Adrenal gland (tissue), 12 donors: ENCODE results near the gene MRC2. TPM values are rescaled to one million over a fixed set of nuclear protein-coding genes. Genes with fewer than 3 reads are reported as not detected.

Experiments used
- DNase-seq, 7 donors: peaks; one replicate each; pipeline ENCODE4 v3.0.0-alpha.2; 2019 to 2020
- H3K27ac ChIP-seq, 5 donors: fragments of 200-600 bp; sonication (generic) in 4 of 5; 1 replicate in 3 of 5; 2 replicates in 2 of 5; pipeline versions ENCODE4 v1.5.1 to v1.8.0; 2016 to 2020; ENCODE audit warnings: mild to moderate bottlenecking in 1 of 5
- H3K27me3 ChIP-seq: fragments of 200-600 bp; 2 replicates; pipeline ENCODE4 v1.8.0; 2021
- H3K36me3 ChIP-seq, 2 donors: fragments of 200-600 bp; replicated peaks in 1 of 2; 1 replicate in 1 of 2; 2 replicates in 1 of 2; pipeline versions ENCODE4 v1.5.1 to v1.8.0; 2018 to 2022
- H3K4me1 ChIP-seq, 2 donors: fragments of 200-600 bp; replicated peaks in 1 of 2; 1 replicate in 1 of 2; 2 replicates in 1 of 2; pipeline versions ENCODE4 v1.5.1 to v1.8.0; 2018 to 2021
- H3K4me3 ChIP-seq, 4 donors: fragments of 200-600 bp; sonication (generic) in 3 of 4; one replicate each; pipeline ENCODE4 v1.5.1; 2016 to 2018
- H3K9me3 ChIP-seq, 3 donors: fragments of 200-600 bp; sonication (generic) in 1 of 3; replicated peaks in 1 of 3; 1 replicate in 2 of 3; 2 replicates in 1 of 3; pipeline versions ENCODE4 v1.5.1 to v1.8.0; 2016 to 2021
- POLR2A ChIP-seq, 2 donors: fragments of 450-650 bp; IDR thresholded peaks; one replicate each; pipeline ENCODE4 v1.6.1; 2017; ENCODE audit warnings: antibody characterized with exemption in 2 of 2, mild to moderate bottlenecking in 2 of 2, moderate library complexity in 1 of 2
- WGBS, 4 donors: extraction: QIAGEN DNeasy Blood & Tissue Kit in 2 of 4; methylation state at CpG; one replicate each; pipeline versions ENCODE4 v1.1.5 to v1.1.7; 2013 to 2017; 5-methylcytosine and 5-hydroxymethylcytosine counted together
- intact Hi-C, 2 donors: fragments of 100-400 bp; cut with DNase I; formaldehyde crosslinking; loops; one replicate each; pipeline versions ENCODE4 v1.14.1 to v1.15.0; 2022 to 2023
- polyA plus RNA-seq, 3 donors: library from polyadenylated mRNA; stranded (reverse); fragments of 200-250 nt in 2 of 3; fragments of 350-450 nt in 1 of 3; fragmentation: Illumina TruSeq in 1 of 3; extraction: RNeasy Lipid Tissue Mini Kit (QIAGEN cat#74804) in 1 of 3; gene quantifications; one replicate each; pipeline ENCODE4 v1.2.3, GENCODE V29; 2013 to 2014
- total RNA-seq, 9 donors: library from RNA; depleted of rRNA in 4 of 9; stranded (reverse); fragments of >200 nt in 4 of 9; fragments of 120-200 nt in 1 of 9; fragmentation: NEBNext Ultra II Directional in 1 of 9; extraction: Animal tissue kit (Norgen Biotek cat#: 25700) in 1 of 9; gene quantifications; one replicate each; pipeline versions ENCODE4 v1.1.0 to v1.2.4, GENCODE V29; 2013 to 2023
- TF ChIP-seq, protein P1 (sequence below), 6 experiments: fragments of 450-650 bp in 4 of 6; fragments of 200-600 bp in 2 of 6; sonication (generic) in 1 of 6; IDR thresholded peaks; 1 replicate in 5 of 6; 2 replicates in 1 of 6; pipeline versions ENCODE4 v1.5.1 to v1.8.0; 2016 to 2021; ENCODE audit warnings: antibody characterized with exemption in 6 of 6, mild to moderate bottlenecking in 2 of 6, moderate library complexity in 1 of 6
- donor health status: healthy with polysubstance abuse.
- donor health status: Bipolar disorder and iron deficiency.
- donor health status: DM: yes; HTN: yes; CAD: no.
- donor health status: DM: no; HTN: no; CAD: no.
- donor health status: DM: no; HTN: no; CAD: no.
- donor health status: DM: yes; HTN: yes; CAD: no.

The MRC2 gene
- total and polyA plus RNA-seq, 12 donors: 5.2 to 68.3 (median 29.6) TPM

DNA sequence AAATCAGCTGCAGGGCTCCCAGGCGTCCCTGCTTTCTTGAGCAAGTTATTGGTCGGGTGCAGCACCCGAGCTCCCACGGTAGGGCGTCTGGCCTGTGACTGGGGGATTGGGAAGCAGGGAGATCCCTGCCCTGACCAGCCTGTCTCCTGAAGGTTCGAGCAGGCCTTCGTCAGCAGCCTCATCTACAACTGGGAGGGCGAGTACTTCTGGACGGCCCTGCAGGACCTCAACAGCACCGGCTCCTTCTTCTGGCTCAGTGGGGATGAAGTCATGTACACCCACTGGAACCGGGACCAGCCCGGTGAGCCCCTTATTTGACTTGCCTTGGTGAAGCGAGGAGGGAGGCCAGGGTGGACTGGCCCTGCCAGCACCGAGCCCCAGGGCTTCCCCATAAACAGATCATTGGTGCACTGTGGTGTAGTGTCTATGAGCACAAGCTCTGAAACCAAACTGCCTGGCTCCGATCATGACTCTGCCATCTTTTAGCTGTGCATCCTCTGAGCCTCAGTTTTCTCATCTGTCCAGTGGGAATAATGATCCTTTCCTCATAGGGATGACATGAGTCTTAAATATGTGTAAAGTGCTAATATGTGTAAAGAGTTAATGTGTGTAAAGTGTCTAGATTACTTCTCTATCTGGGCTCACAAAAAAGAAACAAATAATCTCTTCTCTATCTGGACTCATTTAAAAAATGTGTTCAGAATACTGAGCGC lies 48.9 kb downstream of the MRC2 start:
- Histone ChIP-seq H3K36me3 (no peaks in the 10 kb centered on the region), H3K9me3 (no peaks in the 10 kb centered on the region), H3K4me3 (no peak overlapping the region), H3K27ac (no peak overlapping the region), H3K27me3 (no peaks in the 10 kb centered on the region), H3K4me1 (no peaks in the 10 kb centered on the region)
- 79 to 93% (median 89%) methylated on average over 6 to 16 of the region's 16 CpGs for WGBS, 4 donors
- TF ChIP-seq POLR2A (IDR thresholded peaks at IDR 0.05): no peak
- TF ChIP-seq, protein P1, sequence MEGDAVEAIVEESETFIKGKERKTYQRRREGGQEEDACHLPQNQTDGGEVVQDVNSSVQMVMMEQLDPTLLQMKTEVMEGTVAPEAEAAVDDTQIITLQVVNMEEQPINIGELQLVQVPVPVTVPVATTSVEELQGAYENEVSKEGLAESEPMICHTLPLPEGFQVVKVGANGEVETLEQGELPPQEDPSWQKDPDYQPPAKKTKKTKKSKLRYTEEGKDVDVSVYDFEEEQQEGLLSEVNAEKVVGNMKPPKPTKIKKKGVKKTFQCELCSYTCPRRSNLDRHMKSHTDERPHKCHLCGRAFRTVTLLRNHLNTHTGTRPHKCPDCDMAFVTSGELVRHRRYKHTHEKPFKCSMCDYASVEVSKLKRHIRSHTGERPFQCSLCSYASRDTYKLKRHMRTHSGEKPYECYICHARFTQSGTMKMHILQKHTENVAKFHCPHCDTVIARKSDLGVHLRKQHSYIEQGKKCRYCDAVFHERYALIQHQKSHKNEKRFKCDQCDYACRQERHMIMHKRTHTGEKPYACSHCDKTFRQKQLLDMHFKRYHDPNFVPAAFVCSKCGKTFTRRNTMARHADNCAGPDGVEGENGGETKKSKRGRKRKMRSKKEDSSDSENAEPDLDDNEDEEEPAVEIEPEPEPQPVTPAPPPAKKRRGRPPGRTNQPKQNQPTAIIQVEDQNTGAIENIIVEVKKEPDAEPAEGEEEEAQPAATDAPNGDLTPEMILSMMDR (IDR thresholded peaks at IDR 0.05): no peak
- intact Hi-C loops: no loop called here
- DNase-seq: no peak

DNA sequence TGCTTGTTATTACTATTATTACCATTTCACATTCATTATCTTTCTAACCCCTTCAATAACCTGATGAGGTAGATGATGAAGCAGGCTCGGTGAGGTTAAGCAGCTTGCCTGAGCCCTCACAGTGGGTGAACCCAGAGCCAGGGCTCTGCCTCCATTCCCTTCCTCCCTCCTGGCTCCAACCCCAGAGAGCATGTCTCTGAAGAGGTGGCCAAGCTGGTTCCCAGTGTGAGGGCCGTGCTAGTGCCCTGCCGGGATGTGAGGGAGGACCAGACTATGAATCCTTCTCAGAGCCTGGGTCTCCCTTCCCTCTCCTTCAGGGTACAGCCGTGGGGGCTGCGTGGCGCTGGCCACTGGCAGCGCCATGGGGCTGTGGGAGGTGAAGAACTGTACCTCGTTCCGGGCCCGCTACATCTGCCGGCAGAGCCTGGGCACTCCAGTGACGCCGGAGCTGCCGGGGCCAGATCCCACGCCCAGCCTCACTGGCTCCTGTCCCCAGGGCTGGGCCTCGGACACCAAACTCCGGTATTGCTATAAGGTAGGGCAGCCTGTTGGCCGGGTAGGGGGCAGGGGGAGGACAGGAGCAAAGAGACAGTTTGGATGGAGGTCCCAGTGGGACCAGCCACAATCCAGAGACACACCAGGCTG lies 49.6 kb downstream of the MRC2 start:
- no peaks in the 10 kb centered on the region for H3K36me3 ChIP-seq
- no peak for DNase-seq
- no peaks in the 10 kb centered on the region for H3K9me3 ChIP-seq
- no peaks in the 10 kb centered on the region for H3K4me1 ChIP-seq
- WGBS, 4 donors: 91 to 95% (median 94%) methylated on average over 8 to 18 of the region's 18 CpGs
- intact Hi-C loops: no loop called here
- H3K4me3 ChIP-seq: no peak overlapping the region
- no peak overlapping the region for H3K27ac ChIP-seq
- TF ChIP-seq POLR2A (IDR thresholded peaks at IDR 0.05): no peak
- TF ChIP-seq, protein P1 (IDR thresholded peaks at IDR 0.05): no peak
- no peaks in the 10 kb centered on the region for H3K27me3 ChIP-seq

DNA sequence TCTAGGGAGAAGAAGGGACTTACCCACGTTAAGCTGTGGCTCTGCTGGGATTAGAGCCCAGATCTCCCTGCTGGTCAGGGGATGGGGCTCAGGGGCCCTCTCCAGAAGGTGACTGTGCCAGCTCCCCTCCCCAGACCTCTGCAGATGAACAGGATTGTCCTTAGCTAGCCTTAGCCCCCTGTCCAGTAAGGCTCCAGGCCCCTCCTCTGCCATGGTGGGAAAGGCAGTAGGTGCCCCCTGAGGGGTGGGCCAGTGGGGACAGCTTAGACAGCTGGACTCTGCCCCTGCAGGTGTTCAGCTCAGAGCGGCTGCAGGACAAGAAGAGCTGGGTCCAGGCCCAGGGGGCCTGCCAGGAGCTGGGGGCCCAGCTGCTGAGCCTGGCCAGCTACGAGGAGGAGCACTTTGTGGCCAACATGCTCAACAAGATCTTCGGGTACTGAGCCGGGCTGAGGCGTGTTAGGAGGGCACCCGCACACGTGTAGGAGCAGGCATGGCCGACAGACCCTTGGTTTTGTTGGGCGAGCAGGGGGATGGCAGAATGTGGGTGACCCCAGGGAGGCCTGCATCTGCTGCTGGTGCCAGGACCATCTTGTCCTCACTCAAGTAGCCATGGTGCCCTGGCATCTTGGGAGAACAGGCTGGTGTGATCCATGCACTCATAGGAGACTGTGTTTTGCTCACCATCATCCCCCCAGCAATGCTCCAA lies 50.9 kb downstream of the MRC2 start:
- TF ChIP-seq POLR2A (IDR thresholded peaks at IDR 0.05): no peak
- TF ChIP-seq, protein P1 (IDR thresholded peaks at IDR 0.05): no peak
- Histone ChIP-seq H3K36me3 (no peaks in the 10 kb centered on the region), H3K4me3 (no peak overlapping the region), H3K4me1 (no peaks in the 10 kb centered on the region), H3K27me3 (no peaks in the 10 kb centered on the region), H3K27ac (no peak overlapping the region), H3K9me3 (no peaks in the 10 kb centered on the region)
- 92 to 98% (median 94%) methylated on average over 5 to 10 of the region's 10 CpGs for WGBS, 4 donors
- intact Hi-C loops: no loop called here
- DNase-seq: no peak

DNA sequence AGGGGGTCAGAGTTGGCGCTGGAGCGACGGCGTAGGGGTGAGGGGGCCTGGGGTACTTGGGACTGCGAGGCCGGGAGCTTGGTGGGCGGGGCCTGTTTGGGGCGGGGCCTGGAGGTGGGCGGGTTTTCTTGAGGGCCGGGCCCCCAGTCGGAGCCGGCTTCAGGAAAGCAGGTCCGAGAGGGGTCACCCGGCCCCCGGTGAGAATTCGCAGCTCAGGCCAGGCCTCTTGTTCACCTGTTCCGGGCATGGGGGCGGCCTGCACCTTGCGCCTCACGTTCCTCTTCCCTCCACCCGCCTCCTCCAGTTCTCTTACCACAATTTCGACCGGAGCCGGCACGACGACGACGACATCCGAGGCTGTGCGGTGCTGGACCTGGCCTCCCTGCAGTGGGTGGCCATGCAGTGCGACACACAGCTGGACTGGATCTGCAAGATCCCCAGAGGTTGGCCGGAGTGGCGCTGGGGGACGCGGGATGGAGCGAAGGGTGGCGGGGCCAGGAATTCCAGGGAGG lies 52.5 kb downstream of the MRC2 start:
- no peaks in the 10 kb centered on the region for H3K4me1 ChIP-seq
- DNase-seq: no peak
- 84 to 94% (median 86%) methylated on average over 22 to 37 of the region's 37 CpGs for WGBS, 4 donors
- no peaks in the 10 kb centered on the region for H3K27me3 ChIP-seq
- no peak overlapping the region for H3K4me3 ChIP-seq
- no peak for TF ChIP-seq POLR2A (IDR thresholded peaks at IDR 0.05)
- TF ChIP-seq, protein P1 (IDR thresholded peaks at IDR 0.05): no peak
- intact Hi-C loops: no loop called here
- H3K9me3 ChIP-seq: no peaks in the 10 kb centered on the region
- H3K27ac ChIP-seq: no peak overlapping the region
- no peaks in the 10 kb centered on the region for H3K36me3 ChIP-seq
